ENCODE measurements around the gene STX5. TPM values are rescaled to one million over a fixed set of nuclear protein-coding genes. Genes with fewer than 3 reads are reported as not detected.
"Not testable (repeated sequence)": the region's sequence is repeated elsewhere in the genome, so short reads cannot be mapped to it uniquely, and the experiment has no call there.

The STX5 gene
- total RNA-seq, 1 experiment from 2014 or later = 38.3 TPM

GRCh38 chr11:62865635-62866034 is 33.8 kb upstream of the STX5 start:
- Mint-ChIP-seq H3K4me1 (ENCODE audit: low read depth, unreplicated experiment) (peaks cover 12% of the 10 kb centered on the region), H3K27me3 (ENCODE audit: unreplicated experiment) (no peaks in the 10 kb centered on the region), H3K9me3 (ENCODE audit: low read depth, unreplicated experiment) (no peaks in the 10 kb centered on the region), H3K36me3 (ENCODE audit: insufficient read depth, unreplicated experiment) (peaks cover 26% of the 10 kb centered on the region), H3K4me3 (ENCODE audit: low read depth, unreplicated experiment) (no peak overlapping the region), H3K27ac (ENCODE audit: unreplicated experiment) (no peak overlapping the region)
- CTCF ChIA-PET = interaction anchor here (0.6 to 1.2 kb wide), 3 partner anchors 79 to 142 kb away, joined by 3 to 4 read pairs (median 4); no protein-coding TSS in a partner anchor
- no TSS peak for BruUV-seq (replicated peaks)
- no peak for DNase-seq
- intact Hi-C loops (cut with micrococcal nuclease; ENCODE audit: unreplicated experiment) = no loop called here
- TF ChIP-seq CTCF (IDR thresholded peaks at IDR 0.05; ENCODE audit: unreplicated experiment) = no peak

GRCh38 chr11:62863687-62864335 is 32.0 kb upstream of the STX5 start:
- no peak overlapping the region for H3K27ac Mint-ChIP-seq (ENCODE audit: unreplicated experiment)
- H3K36me3 Mint-ChIP-seq (ENCODE audit: insufficient read depth, unreplicated experiment) = peaks cover 33% of the 10 kb centered on the region
- H3K4me3 Mint-ChIP-seq (ENCODE audit: low read depth, unreplicated experiment) = no peak overlapping the region
- BruUV-seq (replicated peaks) = no TSS peak
- no peaks in the 10 kb centered on the region for H3K9me3 Mint-ChIP-seq (ENCODE audit: low read depth, unreplicated experiment)
- H3K27me3 Mint-ChIP-seq (ENCODE audit: unreplicated experiment) = no peaks in the 10 kb centered on the region
- H3K4me1 Mint-ChIP-seq (ENCODE audit: low read depth, unreplicated experiment) = peaks cover 13% of the 10 kb centered on the region
- intact Hi-C loops (cut with micrococcal nuclease; ENCODE audit: unreplicated experiment) = no loop called here
- TF ChIP-seq CTCF (IDR thresholded peaks at IDR 0.05; ENCODE audit: unreplicated experiment) = no peak
- CTCF ChIA-PET = interaction anchor here (2.5 kb wide), 1 partner anchor 77 kb away, joined by 11 read pairs; no protein-coding TSS in a partner anchor
- no peak for DNase-seq

GRCh38 chr11:62861564-62862192 is 29.8 kb upstream of the STX5 start:
- peaks cover 33% of the 10 kb centered on the region for H3K36me3 Mint-ChIP-seq (ENCODE audit: insufficient read depth, unreplicated experiment)
- CTCF ChIA-PET = interaction anchor here (0.6 to 2.5 kb wide), 5 partner anchors 9 to 119 kb away, joined by 3 to 11 read pairs (median 3); no protein-coding TSS in a partner anchor
- not testable (repeated sequence) for H3K9me3 Mint-ChIP-seq (ENCODE audit: low read depth, unreplicated experiment); H3K27ac Mint-ChIP-seq (ENCODE audit: unreplicated experiment); H3K27me3 Mint-ChIP-seq (ENCODE audit: unreplicated experiment); DNase-seq; H3K4me3 Mint-ChIP-seq (ENCODE audit: low read depth, unreplicated experiment); BruUV-seq (replicated peaks)
- intact Hi-C loops (cut with micrococcal nuclease; ENCODE audit: unreplicated experiment) = loop anchor here (1.0 kb wide), 1 partner anchor 75 kb away; no protein-coding TSS in a partner anchor
- H3K4me1 Mint-ChIP-seq (ENCODE audit: low read depth, unreplicated experiment) = peaks cover 30% of the 10 kb centered on the region

- no peak for TF ChIP-seq CTCF (IDR thresholded peaks at IDR 0.05; ENCODE audit: unreplicated experiment)
- Mint-ChIP-seq H3K36me3 (ENCODE audit: insufficient read depth, unreplicated experiment) (peaks cover 40% of the 10 kb centered on the region), H3K9me3 (ENCODE audit: low read depth, unreplicated experiment) (no peaks in the 10 kb centered on the region), H3K27me3 (ENCODE audit: unreplicated experiment) (no peaks in the 10 kb centered on the region), H3K27ac (ENCODE audit: unreplicated experiment) (peak overlapping the region; percentile 12), H3K4me1 (ENCODE audit: low read depth, unreplicated experiment) (peaks cover 30% of the 10 kb centered on the region), H3K4me3 (ENCODE audit: low read depth, unreplicated experiment) (no peak overlapping the region)
- CTCF ChIA-PET = interaction anchor here (0.6 to 0.9 kb wide), 4 partner anchors 8 to 119 kb away, joined by 3 to 5 read pairs (median 4); no protein-coding TSS in a partner anchor
- no peak for DNase-seq
- intact Hi-C loops (cut with micrococcal nuclease; ENCODE audit: unreplicated experiment) = no loop called here
- BruUV-seq (replicated peaks) = no TSS peak
Observed at GRCh38 chr11:62860835-62861563, 29.1 kb upstream of the STX5 start.

- H3K4me3 Mint-ChIP-seq (ENCODE audit: low read depth, unreplicated experiment); intact Hi-C loops (cut with micrococcal nuclease; ENCODE audit: unreplicated experiment); BruUV-seq (replicated peaks): not testable (repeated sequence)
Observed at GRCh38 chr11:62859281-62859703, 27.4 kb upstream of the STX5 start.

More at GRCh38 chr11:62859281-62859703, 27.4 kb upstream of the STX5 start:
- H3K9me3 Mint-ChIP-seq (ENCODE audit: low read depth, unreplicated experiment); H3K27ac Mint-ChIP-seq (ENCODE audit: unreplicated experiment); CTCF ChIA-PET; H3K27me3 Mint-ChIP-seq (ENCODE audit: unreplicated experiment); DNase-seq: not testable (repeated sequence)
- H3K36me3 Mint-ChIP-seq (ENCODE audit: insufficient read depth, unreplicated experiment) = peaks cover 52% of the 10 kb centered on the region
- H3K4me1 Mint-ChIP-seq (ENCODE audit: low read depth, unreplicated experiment) = peaks cover 23% of the 10 kb centered on the region
